ENCODE results near the gene LIFR. TPM values are rescaled to one million over a fixed set of nuclear protein-coding genes. Genes with fewer than 3 reads are reported as not detected.

Gene LIFR
- polyA plus RNA-seq, 2 of the 4 experiments (the other 2 are of a cell fraction): 3.8 to 7.9 TPM

DNA sequence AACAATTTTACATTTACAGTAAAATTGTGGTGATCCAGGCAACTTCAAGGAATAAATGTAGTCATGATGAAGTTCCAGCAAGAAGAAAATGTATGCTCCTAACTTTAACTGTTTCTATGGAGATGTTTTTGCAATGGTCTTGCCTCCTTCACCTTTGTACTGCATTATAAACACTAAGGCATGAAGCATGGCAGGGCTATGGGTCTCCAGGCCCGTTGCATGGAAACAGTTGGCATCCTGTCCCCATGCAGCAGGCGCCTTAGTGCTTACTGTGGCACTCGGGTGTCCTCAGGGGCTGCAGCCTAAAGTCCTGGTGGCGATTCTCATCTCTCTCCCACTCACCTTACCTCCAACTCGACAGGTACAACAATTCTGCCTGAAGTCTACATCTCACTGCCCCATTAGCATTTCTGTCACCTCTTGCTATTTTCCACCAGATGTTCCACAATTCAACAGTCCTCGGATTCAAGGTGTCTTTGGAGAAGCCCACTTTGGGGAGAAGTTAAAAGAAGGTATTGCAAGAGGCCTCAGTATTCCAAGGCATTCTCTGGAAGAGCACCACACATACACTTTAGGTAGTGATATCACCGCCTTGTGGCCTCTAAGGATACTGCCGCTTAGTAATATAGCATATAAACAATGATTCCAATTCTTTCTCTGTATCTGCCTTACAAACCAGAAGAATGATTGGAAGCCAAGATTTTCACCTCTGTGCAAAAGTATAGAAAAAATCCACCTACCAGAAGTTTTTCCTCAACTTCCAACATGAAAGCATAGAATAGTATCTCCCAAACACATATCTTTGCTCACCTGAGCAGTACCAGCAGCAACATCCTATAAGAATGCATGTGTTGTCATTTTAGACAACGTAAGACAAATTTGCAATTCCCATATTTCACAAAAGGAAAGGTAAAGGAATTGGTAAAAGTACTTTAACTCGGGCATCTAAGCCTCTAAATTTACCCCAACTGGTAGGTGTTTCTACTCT lies 5.1 kb downstream of the LIFR start:
- ChIA-PET POLR2A (no interaction called here), CTCF (interaction anchor here (0.6 to 7.0 kb wide), 21 partner anchors 10 to 259 kb away, joined by 3 to 67 read pairs (median 4); no protein-coding TSS in a partner anchor)
- ATAC-seq (peak; percentile 51 to 85; a peak in 3 of 6 replicates), DNase-seq (ENCODE audit: low read depth in 1 of 2, low spot score in 1 of 2) (peak; percentile 38 to 65), FAIRE-seq (peak; percentile 68)
- WGBS (ENCODE audit: missing lambda C conversion rate): 40% methylated on average over 10 of the region's 10 CpGs
- H3K4me3 ChIP-seq: no peak overlapping the region
- H3K4me1 ChIP-seq: peaks cover 19% of the 10 kb centered on the region; the same call in 2 of the 3 replicates
- no peak for TF ChIP-seq RCOR1 (IDR thresholded peaks at IDR 0.05; ENCODE audit: low read depth, low read length)
- TF ChIP-seq BHLHE40 (IDR thresholded peaks at IDR 0.05; ENCODE audit: low read depth, low read length): no peak
- peak; percentile 89 for TF ChIP-seq SMC3 (IDR thresholded peaks at IDR 0.05)
- TF ChIP-seq, protein P1, sequence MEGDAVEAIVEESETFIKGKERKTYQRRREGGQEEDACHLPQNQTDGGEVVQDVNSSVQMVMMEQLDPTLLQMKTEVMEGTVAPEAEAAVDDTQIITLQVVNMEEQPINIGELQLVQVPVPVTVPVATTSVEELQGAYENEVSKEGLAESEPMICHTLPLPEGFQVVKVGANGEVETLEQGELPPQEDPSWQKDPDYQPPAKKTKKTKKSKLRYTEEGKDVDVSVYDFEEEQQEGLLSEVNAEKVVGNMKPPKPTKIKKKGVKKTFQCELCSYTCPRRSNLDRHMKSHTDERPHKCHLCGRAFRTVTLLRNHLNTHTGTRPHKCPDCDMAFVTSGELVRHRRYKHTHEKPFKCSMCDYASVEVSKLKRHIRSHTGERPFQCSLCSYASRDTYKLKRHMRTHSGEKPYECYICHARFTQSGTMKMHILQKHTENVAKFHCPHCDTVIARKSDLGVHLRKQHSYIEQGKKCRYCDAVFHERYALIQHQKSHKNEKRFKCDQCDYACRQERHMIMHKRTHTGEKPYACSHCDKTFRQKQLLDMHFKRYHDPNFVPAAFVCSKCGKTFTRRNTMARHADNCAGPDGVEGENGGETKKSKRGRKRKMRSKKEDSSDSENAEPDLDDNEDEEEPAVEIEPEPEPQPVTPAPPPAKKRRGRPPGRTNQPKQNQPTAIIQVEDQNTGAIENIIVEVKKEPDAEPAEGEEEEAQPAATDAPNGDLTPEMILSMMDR (IDR thresholded peaks at IDR 0.05): peak; percentile 70
- TF ChIP-seq RAD21 (conservative IDR thresholded peaks at IDR 0.05 in 1 of 2, IDR thresholded peaks at IDR 0.05 in 1 of 2): peak; percentile 63 to 69
- no peak for TF ChIP-seq MAFK (IDR thresholded peaks at IDR 0.05; ENCODE audit: partially characterized antibody)
- TF ChIP-seq JUN (IDR thresholded peaks at IDR 0.05): no peak
- TF ChIP-seq KDM1A (IDR thresholded peaks at IDR 0.05; ENCODE audit: low read depth): no peak
- TF ChIP-seq CBX2 (IDR thresholded peaks at IDR 0.05; ENCODE audit: borderline replicate concordance, low read depth): no peak
- no peak overlapping the region for H3K4me2 ChIP-seq
- no peak overlapping the region for H3K27ac ChIP-seq
- no peaks in the 10 kb centered on the region for H3K9me3 ChIP-seq

DNA sequence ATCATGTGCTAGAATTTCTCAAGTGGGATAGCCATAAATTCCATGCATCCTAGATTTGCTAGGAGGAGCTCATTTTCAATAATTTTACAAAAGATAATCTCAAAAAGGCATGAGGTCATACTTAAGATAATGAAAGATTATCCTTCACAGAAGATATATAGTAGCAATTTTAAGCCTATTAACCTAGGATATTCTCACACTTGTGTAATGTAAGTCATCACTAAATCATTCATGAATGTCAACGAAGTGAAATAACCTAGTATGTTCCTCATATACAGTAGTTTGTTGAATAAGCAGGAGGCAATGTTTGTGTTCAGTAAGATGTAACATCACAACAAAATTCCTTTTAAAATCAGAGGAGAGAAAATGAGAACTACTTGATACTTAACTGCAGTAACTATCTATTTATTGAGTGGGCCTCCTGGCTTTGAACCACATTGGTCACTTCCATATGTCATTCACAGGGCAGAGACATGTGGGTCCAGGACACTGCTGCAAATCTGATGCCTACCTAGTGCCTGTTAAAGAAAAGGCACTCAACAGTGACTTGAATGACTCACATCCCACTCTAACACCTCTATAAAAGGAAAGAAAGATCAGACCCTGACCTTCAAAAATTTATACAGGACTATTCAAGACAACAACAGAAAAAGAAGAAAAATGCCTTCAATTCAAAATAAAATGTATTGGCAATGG lies 8.2 kb downstream of the LIFR start:
- TF ChIP-seq MAFK (IDR thresholded peaks at IDR 0.05; ENCODE audit: partially characterized antibody) (no peak), ZNF302 (CRISPR knock-in tag; IDR thresholded peaks at IDR 0.05) (no peak), RARB (CRISPR knock-in tag; IDR thresholded peaks at IDR 0.05) (no peak), POLR2AphosphoS2 (conservative IDR thresholded peaks at IDR 0.05; ENCODE audit: low read length) (no peak), ZFP36 (IDR thresholded peaks at IDR 0.05; ENCODE audit: borderline replicate concordance, partially characterized antibody) (no peak), KDM5A (IDR thresholded peaks at IDR 0.05) (no peak), NFE2L2 (conservative IDR thresholded peaks at IDR 0.05; ENCODE audit: low read length) (no peak), FOSB (CRISPR knock-in tag; IDR thresholded peaks at IDR 0.05) (no peak), HOXB13 (CRISPR knock-in tag; IDR thresholded peaks at IDR 0.05; ENCODE audit: low read depth) (no peak), CEBPB (IDR thresholded peaks at IDR 0.05) (no peak), HOXA7 (CRISPR knock-in tag; IDR thresholded peaks at IDR 0.05) (no peak)
- TF ChIP-seq, protein P1 (IDR thresholded peaks at IDR 0.05): no peak
- TF ChIP-seq, protein P2, sequence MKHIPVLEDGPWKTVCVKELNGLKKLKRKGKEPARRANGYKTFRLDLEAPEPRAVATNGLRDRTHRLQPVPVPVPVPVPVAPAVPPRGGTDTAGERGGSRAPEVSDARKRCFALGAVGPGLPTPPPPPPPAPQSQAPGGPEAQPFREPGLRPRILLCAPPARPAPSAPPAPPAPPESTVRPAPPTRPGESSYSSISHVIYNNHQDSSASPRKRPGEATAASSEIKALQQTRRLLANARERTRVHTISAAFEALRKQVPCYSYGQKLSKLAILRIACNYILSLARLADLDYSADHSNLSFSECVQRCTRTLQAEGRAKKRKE (CRISPR knock-in tag; IDR thresholded peaks at IDR 0.05; ENCODE audit: low read depth): no peak
- Histone ChIP-seq H3K4me1 (peaks cover 19% of the 10 kb centered on the region; the same call in 2 of the 3 replicates), H3K4me2 (no peak overlapping the region), H3K4me3 (no peak overlapping the region), H3K9me3 (no peaks in the 10 kb centered on the region), H3K27ac (no peak overlapping the region)
- CTCF ChIA-PET: interaction anchor here (4.3 to 7.0 kb wide), 2 partner anchors 106 to 261 kb away, joined by 17 to 67 read pairs; no protein-coding TSS in a partner anchor
- no peak for ATAC-seq
- no peak for DNase-seq (ENCODE audit: low read depth in 1 of 2, low spot score in 1 of 2)
- no peak for FAIRE-seq
- POLR2A ChIA-PET: no interaction called here
- WGBS (ENCODE audit: missing lambda C conversion rate): 35% methylated on average over 1 of the region's 1 CpG

All from A549 (cell line).